GM19395 (cell line): ENCODE data around the gene PDZRN4.

Experiments used
- ATAC-seq: cut with Tn5 transposase; IDR thresholded peaks from one replicate; pipeline ENCODE4 v1.9.1; 2021; ENCODE audit warnings: mild to moderate bottlenecking, moderate library complexity; ENCODE audit not compliant: unreplicated experiment

Gene PDZRN4

GRCh38 chr12:41441180-41441579 is 253.1 kb downstream of the PDZRN4 start:
- no peak for ATAC-seq

GRCh38 chr12:41442896-41443295 is 254.8 kb downstream of the PDZRN4 start:
- no peak for ATAC-seq

DNA sequence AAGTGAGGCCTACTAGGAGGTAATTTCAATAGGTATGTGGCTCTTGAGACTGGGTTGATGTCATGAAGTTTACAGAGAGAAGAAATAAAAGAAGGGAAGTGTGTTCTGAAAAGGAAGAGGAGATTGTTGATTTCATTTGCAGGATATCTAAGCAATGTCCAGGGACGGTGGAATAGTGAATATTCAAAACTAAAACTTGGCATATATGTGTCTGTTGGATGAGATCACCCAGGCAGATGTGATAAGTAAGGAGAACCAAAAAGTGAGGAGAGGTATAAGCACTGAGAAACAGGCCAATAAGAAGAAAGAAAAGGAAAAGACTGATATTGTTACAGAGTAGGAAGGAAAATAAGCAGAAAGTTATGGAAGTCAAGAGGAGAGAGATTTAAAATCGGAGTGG is 255.6 kb downstream of the PDZRN4 start:
- no peak for ATAC-seq

DNA sequence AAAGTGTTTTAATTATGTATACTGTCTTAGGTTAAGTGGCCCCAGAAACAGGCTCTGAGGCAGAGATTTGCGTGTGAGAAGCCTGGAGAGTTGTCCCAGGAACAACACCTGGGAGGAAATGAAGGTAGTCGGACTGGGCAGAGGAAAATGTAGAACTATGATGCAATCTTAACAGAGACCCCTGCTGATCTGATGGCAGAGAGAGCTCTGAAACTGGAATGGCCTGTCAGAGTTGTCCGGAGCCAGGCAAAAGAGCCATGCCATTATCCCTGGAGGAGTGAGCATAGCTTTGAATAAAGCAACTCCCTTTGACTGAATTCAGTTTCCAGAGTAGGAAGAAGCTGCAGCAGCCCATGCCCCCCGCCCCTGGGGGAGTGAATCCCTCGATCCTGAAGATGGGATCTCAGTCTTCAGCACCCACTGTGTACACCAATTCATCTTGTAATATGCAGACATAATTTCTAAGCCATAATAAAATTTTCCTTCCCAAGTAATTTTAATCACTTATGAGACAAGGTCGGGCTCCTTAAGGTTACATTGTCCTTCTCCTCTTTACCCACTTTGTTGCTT is 264.8 kb downstream of the PDZRN4 start:
- ATAC-seq, result no peak

- ATAC-seq, result no peak
Measured at GRCh38 chr12:41453409-41453808, 265.3 kb downstream of the PDZRN4 start.

DNA sequence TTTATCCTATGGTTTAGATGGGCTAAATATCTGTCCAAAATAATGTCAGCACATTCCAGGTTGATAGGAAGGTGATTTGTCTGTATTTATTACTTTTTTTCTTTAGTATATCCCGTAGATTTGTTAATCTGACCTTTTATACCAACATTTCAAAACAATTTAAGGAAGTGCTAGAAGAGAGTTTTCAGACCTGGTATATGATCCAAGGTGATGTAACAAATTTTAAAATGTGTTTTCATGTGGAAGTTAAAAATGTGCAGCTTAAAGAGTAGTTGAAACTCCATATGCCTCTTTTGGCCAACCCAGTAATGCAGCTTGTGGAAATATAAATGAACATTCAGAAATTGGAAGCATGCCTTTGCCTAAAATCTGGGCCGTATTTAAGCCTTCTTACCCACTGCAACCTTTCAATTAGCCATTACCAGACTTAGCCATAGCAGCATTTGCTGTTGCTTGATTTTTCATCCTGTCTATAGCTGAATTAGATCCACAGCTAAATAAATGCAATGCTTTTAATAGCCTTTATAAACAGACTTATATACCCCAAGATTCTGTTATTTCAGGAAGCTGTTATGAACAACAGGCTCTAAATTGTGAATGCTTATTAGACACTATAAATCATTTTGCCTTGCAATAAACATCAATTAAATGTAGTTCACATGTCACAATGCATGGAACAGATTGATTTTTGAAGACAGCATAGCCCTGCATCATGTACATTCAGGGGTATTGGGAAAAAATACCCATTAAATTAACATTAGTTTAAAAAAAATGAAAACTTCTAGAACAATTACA is 271.2 kb downstream of the PDZRN4 start:
- ATAC-seq, result no peak

GRCh38 chr12:41459906-41460214 is 271.7 kb downstream of the PDZRN4 start:
- ATAC-seq, result no peak

DNA sequence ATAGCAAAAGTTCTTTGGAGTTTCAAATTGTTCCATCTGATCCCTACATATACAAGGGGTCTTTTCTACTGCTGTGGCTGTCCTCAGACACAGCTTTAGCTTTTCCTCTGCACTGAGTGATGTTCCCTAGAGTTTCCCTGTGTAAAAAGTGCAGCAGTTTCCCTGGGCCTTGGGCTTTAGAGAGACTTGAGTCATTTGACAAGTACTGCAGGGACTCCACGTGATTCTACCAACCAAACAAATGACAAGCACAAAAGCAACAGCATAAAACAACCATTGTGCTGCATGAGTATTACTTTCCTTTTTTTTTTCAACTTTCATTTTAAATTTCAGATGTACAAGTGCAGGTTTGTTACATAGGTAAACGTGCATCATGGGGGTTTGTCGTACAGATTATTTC is 272.8 kb downstream of the PDZRN4 start:
- no peak for ATAC-seq

- no peak for ATAC-seq
Measured at GRCh38 chr12:41462312-41462711, 274.2 kb downstream of the PDZRN4 start.

DNA sequence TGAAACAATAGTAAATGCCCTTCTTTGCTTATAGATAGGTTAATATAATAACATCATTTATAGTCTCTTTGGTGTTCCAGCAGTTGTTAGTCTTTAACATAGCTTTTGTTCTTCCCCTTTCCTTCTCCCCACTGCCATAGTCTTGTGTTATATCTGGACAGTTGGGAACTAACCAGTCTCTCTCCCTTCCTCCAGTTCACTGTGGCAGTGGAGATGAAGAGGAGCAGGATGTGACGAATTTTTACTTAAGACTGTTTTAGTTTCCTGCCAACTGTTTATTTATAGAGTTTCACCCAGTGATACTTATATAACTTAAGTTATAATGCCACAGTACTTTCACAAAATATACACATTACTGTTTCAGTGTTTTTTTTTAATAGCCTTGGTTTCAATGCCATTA is 277.4 kb downstream of the PDZRN4 start:
- no peak for ATAC-seq

- ATAC-seq, result no peak
Measured at GRCh38 chr12:41466300-41466699, 278.2 kb downstream of the PDZRN4 start.

DNA sequence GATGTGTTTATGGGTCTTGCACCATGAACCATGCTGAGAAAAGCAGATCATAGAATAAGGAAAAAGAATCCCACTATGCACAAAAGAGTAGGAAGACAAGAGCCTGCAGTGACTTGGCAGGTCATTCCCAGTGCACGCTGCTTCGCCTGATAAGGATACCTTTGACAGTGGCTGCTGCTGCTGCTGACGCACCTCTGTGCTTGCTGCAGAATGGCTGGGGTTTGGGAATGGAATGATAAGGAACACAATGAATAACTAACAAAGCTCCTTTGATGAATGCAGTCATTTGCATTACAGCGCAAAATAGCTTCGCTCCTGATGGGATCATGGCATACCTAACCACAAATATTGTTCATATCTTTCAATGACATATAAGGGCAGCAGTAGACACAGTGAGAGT is 278.7 kb downstream of the PDZRN4 start:
- ATAC-seq, result no peak

DNA sequence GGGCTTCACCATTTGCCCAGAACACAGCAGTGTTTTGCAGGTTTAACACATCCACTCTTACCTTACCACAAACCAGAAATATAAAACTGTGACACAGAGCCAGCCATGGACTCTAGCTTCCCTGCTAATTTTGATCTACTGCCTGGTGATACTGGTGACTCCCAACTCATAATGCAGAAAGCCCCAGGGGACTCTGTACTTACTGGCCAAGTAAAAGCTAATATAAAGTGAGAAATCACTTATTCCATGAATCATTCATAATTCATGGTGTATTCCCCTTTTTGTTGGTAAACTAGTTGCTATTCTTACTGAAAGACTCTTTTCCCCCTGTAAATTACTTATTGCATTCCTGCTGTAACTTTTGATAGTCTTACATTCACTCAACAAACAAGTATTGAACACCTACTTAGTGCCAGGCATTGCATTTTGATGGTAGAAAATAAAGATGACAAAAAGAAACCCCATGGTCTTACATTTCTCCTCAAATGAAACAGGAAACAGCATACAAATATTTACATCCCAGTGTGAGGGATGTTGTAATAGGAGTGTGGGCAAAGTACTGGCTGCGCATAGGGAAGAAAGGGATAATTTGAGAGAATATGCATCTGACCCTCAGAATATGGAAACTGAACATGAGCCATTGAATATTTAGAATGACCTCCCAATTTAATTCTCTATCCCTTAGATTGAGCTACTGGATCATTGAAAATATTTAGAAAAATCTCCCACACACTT is 279.6 kb downstream of the PDZRN4 start:
- no peak for ATAC-seq

DNA sequence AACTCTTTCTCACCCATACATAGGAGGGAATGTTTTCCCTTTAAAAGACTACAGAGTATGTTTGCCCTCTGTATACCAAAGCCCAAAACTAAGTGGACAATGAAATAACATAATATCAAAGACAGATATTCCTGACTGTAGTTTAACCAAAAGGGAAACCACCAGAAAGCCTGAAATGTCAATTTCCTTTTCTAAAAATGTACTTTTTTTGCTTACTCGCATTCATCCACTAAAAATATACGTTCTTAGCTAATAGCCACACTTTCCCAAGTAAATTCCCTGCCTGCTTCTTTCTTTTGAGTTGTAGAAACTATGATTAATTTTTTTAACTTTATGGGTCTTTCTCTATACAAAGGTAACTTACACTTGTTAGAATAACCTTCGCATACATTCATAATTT is 280.2 kb downstream of the PDZRN4 start:
- ATAC-seq, result no peak

GRCh38 chr12:41468756-41469155 is 280.6 kb downstream of the PDZRN4 start:
- no peak for ATAC-seq

DNA sequence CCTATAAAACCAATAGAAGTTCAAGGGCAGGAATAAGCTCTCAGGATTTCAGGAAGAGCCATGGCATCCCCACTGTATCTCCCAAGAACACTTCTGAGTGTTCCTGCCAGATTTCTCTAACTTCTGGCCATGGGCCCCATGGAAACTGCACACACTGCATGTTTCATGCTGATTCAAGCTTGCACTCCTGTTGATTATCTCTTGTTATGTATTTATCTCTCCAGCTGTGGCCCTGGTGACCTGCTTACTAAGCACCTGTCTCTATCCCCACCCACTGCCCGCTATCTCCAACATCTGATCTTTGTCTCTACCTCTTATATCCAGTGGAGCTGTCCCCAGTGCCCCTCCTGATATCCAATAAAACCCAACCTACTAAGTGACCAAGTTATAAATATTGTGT is 285.3 kb downstream of the PDZRN4 start:
- no peak for ATAC-seq

DNA sequence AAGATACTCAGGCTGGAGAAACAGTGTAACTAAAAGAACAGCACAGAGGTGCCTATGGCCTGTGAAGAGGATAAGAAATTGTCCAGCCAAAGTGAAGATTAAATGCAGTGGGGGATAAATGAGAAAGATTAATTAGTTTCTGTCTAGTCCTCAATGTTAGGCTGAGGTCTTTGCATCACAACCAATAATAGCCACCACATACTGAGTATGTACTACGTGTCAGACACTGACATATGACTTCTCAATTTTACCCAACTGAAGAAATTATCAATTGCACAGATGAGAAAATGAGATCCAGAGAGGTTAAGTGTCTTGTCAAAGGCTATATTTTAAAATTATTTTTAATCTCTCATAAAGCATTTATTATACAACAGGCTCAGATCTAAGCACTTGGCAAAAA is 285.9 kb downstream of the PDZRN4 start:
- no peak for ATAC-seq

GRCh38 chr12:41476499-41477439 is 288.6 kb downstream of the PDZRN4 start:
- no peak for ATAC-seq

DNA sequence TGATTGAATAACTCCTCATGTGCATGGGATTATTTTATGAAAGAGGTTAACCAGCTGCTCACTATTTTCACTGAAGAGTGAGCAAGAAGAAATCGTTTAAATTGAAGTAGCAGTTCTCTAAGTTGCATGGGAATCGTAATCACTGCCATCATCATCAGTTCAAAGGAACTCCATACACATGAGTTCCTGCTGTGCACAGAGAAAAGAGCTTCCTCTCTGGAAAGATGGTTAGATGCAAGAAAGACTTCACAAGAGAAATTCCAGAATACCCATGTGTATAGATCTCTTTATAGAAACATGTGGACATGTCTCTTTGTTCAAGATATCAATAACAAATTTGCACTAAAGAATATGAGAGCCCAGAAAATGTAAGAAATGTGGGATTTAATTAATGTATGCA is 291.3 kb downstream of the PDZRN4 start:
- ATAC-seq, result no peak

DNA sequence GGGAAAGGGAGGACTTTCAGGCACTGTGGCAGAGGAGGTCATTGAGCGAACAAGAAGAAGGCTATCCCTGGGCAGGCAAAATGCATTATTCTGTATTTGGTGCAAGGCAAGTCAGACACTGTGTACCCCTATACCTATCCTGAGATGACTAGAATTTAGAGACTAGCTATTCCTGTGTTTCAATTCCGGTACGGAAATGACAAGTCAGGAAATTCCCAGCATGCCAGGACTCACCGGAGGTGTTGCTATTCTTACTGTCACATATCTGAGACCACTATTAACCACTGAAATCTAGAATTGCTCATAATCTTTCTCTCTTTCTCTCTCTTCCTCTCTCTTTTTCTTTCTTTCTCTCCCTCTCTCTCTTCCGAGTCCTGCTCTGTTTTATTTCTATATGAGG is 297.1 kb downstream of the PDZRN4 start:
- no peak for ATAC-seq

DNA sequence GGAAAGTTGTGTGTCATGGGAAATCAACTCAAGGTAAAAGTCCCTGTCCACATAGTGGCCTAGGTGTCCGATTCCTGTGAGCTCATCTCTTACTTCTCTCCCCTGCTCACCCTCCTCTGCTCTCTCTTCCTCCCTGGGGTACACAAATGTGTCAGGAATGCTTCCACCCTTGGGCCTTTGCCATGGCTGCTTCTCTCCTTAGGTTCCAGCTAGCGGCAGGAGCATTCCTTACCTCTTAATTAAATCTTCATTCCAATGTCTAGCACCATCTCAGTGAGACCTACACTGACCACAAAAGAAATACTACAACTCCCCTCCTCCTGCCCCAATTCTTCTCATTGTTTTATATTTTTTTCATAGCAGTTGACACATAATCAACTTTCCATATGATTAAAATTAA is 298.6 kb downstream of the PDZRN4 start:
- no peak for ATAC-seq
